Fibroblast of skin of abdomen (primary cell): ENCODE data around the gene RNF141. TPM values are rescaled to one million over a fixed set of nuclear protein-coding genes. Genes with fewer than 3 reads are reported as not detected.

Experiments
- DNase-seq: peaks from one replicate; pipeline ENCODE4 v3.0.0-alpha.2; 2013
- polyA plus RNA-seq, 2 experiments: library from polyadenylated mRNA; unstranded; fragments of 120-200 nt; gene quantifications; one replicate each; pipeline ENCODE4 v1.2.1, GENCODE V29; 2013; ENCODE audit not compliant: insufficient read length in 2 of 2

The RNF141 gene
- 27.8 TPM for polyA plus RNA-seq (2013, experiment 1 of 2; ENCODE audit: insufficient read length)
- 27.5 TPM for polyA plus RNA-seq (2013, experiment 2 of 2; ENCODE audit: insufficient read length)

- peak; percentile 89 for DNase-seq
Observed at GRCh38 chr11:10540915-10541560, at the start of gene RNF141. Gene RNF141 (minus strand): TSS chr11:10541187. CDS start chr11:10534158, 7,029 bp downstream.

- peak; percentile 68 for DNase-seq
Observed at GRCh38 chr11:10590218-10590915, 49.4 kb upstream of the RNF141 start.

- no peak for DNase-seq
Observed at GRCh38 chr11:10588904-10589303, 47.9 kb upstream of the RNF141 start.

- DNase-seq: no peak
Observed at GRCh38 chr11:10587995-10588394, 47.0 kb upstream of the RNF141 start.

GRCh38 chr11:10587388-10587787 is 46.4 kb upstream of the RNF141 start:
- DNase-seq: no peak

GRCh38 chr11:10584071-10584501 is 43.1 kb upstream of the RNF141 start:
- DNase-seq: no peak

GRCh38 chr11:10581481-10582019 is 40.6 kb upstream of the RNF141 start:
- no peak for DNase-seq

GRCh38 chr11:10580623-10581022 is 39.6 kb upstream of the RNF141 start:
- no peak for DNase-seq

GRCh38 chr11:10579700-10580099 is 38.7 kb upstream of the RNF141 start:
- DNase-seq: no peak

- DNase-seq: no peak
Observed at GRCh38 chr11:10576035-10576398, 35.0 kb upstream of the RNF141 start.

- DNase-seq: no peak
Observed at GRCh38 chr11:10575346-10576034, 34.5 kb upstream of the RNF141 start.

GRCh38 chr11:10573556-10573955 is 32.6 kb upstream of the RNF141 start:
- no peak for DNase-seq

GRCh38 chr11:10573028-10573427 is 32.0 kb upstream of the RNF141 start:
- DNase-seq: no peak

- no peak for DNase-seq
Observed at GRCh38 chr11:10572533-10572932, 31.5 kb upstream of the RNF141 start.

GRCh38 chr11:10568486-10568941 is 27.5 kb upstream of the RNF141 start, which contains the start of gene LYVE1:
Gene LYVE1 (minus strand): TSS chr11:10568665. CDS start chr11:10568532, 133 bp downstream.
- DNase-seq: no peak

- peak; percentile 64 for DNase-seq
Observed at GRCh38 chr11:10567446-10567845, 26.5 kb upstream of the RNF141 start.

GRCh38 chr11:10566257-10566957 is 25.4 kb upstream of the RNF141 start:
- no peak for DNase-seq

- no peak for DNase-seq
Observed at GRCh38 chr11:10565493-10565892, 24.5 kb upstream of the RNF141 start.

- DNase-seq: peak; percentile 26
Observed at GRCh38 chr11:10564696-10565318, 23.8 kb upstream of the RNF141 start.

GRCh38 chr11:10564030-10564429 is 23.0 kb upstream of the RNF141 start:
- no peak for DNase-seq

- DNase-seq: no peak
Observed at GRCh38 chr11:10561947-10562346, 21.0 kb upstream of the RNF141 start.
